GM12864 (cell line): ENCODE results near the gene TAGLN3.

Experiments
- DNase-seq: peaks from one replicate; pipeline ENCODE4 v3.0.0-alpha.2; 2011; ENCODE audit warnings: low read depth
- H3K4me3 ChIP-seq: 2 replicates; pipeline ENCODE4 v1.5.1; 2011; ENCODE audit warnings: mild to moderate bottlenecking, low read depth, low read length, control low read depth
- TF ChIP-seq, protein P1 (sequence below): IDR thresholded peaks from 2 replicates; pipeline ENCODE4 v1.5.1; 2011; ENCODE audit warnings: low read depth, mild to moderate bottlenecking, moderate library complexity, low read length, control low read depth, inconsistent platforms; ENCODE audit errors: missing control alignments

TAGLN3 gene

GRCh38 chr3:112013784-112014143 lies 15.0 kb downstream of the TAGLN3 start:
- no peak for DNase-seq
- TF ChIP-seq, protein P1, sequence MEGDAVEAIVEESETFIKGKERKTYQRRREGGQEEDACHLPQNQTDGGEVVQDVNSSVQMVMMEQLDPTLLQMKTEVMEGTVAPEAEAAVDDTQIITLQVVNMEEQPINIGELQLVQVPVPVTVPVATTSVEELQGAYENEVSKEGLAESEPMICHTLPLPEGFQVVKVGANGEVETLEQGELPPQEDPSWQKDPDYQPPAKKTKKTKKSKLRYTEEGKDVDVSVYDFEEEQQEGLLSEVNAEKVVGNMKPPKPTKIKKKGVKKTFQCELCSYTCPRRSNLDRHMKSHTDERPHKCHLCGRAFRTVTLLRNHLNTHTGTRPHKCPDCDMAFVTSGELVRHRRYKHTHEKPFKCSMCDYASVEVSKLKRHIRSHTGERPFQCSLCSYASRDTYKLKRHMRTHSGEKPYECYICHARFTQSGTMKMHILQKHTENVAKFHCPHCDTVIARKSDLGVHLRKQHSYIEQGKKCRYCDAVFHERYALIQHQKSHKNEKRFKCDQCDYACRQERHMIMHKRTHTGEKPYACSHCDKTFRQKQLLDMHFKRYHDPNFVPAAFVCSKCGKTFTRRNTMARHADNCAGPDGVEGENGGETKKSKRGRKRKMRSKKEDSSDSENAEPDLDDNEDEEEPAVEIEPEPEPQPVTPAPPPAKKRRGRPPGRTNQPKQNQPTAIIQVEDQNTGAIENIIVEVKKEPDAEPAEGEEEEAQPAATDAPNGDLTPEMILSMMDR, result no peak
- H3K4me3 ChIP-seq, result no peak overlapping the region

DNA sequence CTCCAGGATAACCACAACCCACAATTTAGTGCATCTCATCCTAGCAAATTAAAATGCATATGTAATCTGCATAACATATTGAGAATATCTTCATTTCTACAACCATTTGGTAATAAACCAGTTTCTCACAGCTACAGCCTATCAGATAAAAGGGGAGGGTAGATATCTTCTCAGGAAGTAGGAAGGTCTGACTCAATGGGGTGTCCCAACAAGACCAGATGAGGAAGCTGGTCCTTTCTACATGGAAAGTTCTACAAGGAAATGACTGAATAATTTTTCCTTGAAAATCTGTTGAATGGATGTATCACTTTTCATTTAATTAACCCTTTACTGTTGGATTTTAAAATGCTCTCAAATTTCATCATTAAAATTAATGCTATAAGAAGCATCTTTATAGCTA lies 18.4 kb downstream of the TAGLN3 start:
- DNase-seq, result no peak
- H3K4me3 ChIP-seq, result no peak overlapping the region
- TF ChIP-seq, protein P1, result no peak

DNA sequence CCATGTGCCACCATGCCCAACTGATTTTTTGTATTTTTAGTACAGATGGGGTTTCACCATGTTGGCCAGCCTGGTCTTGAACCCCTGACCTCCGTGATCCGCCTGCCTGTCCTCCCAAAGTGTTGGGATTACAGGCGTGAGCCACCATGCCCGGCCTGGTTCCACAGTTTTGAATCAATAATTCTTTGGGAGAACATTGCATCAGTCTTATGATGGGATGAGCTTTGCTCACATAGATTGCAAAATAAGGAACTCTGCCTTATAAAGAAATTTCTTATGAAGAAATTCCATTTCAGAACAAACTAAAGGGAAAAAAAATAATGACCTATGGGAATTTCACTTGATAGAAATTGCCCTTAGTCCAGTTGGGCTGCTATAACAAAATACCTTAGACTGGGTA lies 20.0 kb downstream of the TAGLN3 start:
- no peak overlapping the region for H3K4me3 ChIP-seq
- TF ChIP-seq, protein P1, result no peak
- DNase-seq, result no peak

DNA sequence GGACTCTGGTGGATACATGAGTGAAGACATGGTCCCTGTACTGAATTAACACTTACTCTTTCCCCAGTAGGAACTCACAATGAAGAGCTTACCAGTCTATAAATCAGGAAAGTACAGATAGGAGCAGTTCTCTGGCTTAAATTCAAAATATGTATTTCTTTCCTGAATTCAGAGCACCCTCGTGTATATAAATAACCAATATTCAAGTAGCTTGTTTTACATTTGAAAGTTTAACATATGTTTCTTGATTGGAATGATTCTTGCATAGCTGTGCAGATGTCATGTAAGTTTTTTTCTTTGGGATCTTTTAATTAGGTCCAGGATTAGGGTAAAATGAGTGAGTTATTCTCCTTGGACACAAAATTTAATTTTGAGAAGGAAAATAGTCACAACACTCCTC lies 21.0 kb downstream of the TAGLN3 start:
- no peak for DNase-seq
- no peak overlapping the region for H3K4me3 ChIP-seq
- TF ChIP-seq, protein P1, result no peak

GRCh38 chr3:112020674-112021085 lies 22.0 kb downstream of the TAGLN3 start:
- TF ChIP-seq, protein P1, result no peak
- H3K4me3 ChIP-seq, result no peak overlapping the region
- no peak for DNase-seq

GRCh38 chr3:112027142-112027541 lies 28.4 kb downstream of the TAGLN3 start:
- no peak for DNase-seq
- TF ChIP-seq, protein P1, result no peak
- no peak overlapping the region for H3K4me3 ChIP-seq

- no peak overlapping the region for H3K4me3 ChIP-seq
- DNase-seq, result no peak
- TF ChIP-seq, protein P1, result no peak
These were observed 29.1 kb downstream of the TAGLN3 start for GRCh38 chr3:112027826-112028225.
